ENCODE measurements around the gene TRIM32. TPM values are rescaled to one million over a fixed set of nuclear protein-coding genes. Genes with fewer than 3 reads are reported as not detected.

TRIM32 gene
- total RNA-seq, 1 donor from 2014 or later: 21.2 TPM

GRCh38 chr9:116712781-116713180, 25.7 kb downstream of the TRIM32 start:
- H3K27me3 ChIP-seq: no peaks in the 10 kb centered on the region
- no peak for DNase-seq
- intact Hi-C loops (cut with DNase I): no loop called here
- no peaks in the 10 kb centered on the region for H3K36me3 ChIP-seq
- ATAC-seq: no peak
- no peak overlapping the region for H3K27ac ChIP-seq
- no peak overlapping the region for H3K4me3 ChIP-seq
- no peaks in the 10 kb centered on the region for H3K4me1 ChIP-seq
- no peak for TF ChIP-seq CTCF (IDR thresholded peaks at IDR 0.05)
- H3K9me3 ChIP-seq: no peaks in the 10 kb centered on the region

- ATAC-seq (no peak), DNase-seq (no peak)
- TF ChIP-seq CTCF (IDR thresholded peaks at IDR 0.05): no peak
- Histone ChIP-seq H3K4me3 (no peak overlapping the region), H3K27me3 (no peaks in the 10 kb centered on the region), H3K27ac (no peak overlapping the region), H3K36me3 (no peaks in the 10 kb centered on the region), H3K4me1 (no peaks in the 10 kb centered on the region), H3K9me3 (no peaks in the 10 kb centered on the region)
- intact Hi-C loops (cut with DNase I): no loop called here
Observed at GRCh38 chr9:116713271-116713670, 26.2 kb downstream of the TRIM32 start.

GRCh38 chr9:116715751-116716150, 28.6 kb downstream of the TRIM32 start:
- ATAC-seq (no peak), DNase-seq (no peak)
- Histone ChIP-seq H3K27ac (no peak overlapping the region), H3K27me3 (no peaks in the 10 kb centered on the region), H3K4me3 (no peak overlapping the region), H3K4me1 (no peaks in the 10 kb centered on the region), H3K9me3 (no peaks in the 10 kb centered on the region), H3K36me3 (no peaks in the 10 kb centered on the region)
- intact Hi-C loops (cut with DNase I): no loop called here
- no peak for TF ChIP-seq CTCF (IDR thresholded peaks at IDR 0.05)

- Histone ChIP-seq H3K9me3 (no peaks in the 10 kb centered on the region), H3K27me3 (no peaks in the 10 kb centered on the region), H3K36me3 (no peaks in the 10 kb centered on the region), H3K27ac (no peak overlapping the region), H3K4me3 (no peak overlapping the region), H3K4me1 (no peaks in the 10 kb centered on the region)
- no peak for TF ChIP-seq CTCF (IDR thresholded peaks at IDR 0.05)
- intact Hi-C loops (cut with DNase I): no loop called here
- no peak for DNase-seq
- no peak for ATAC-seq
Observed at GRCh38 chr9:116716438-116716837, 29.3 kb downstream of the TRIM32 start.

- ATAC-seq (no peak), DNase-seq (no peak)
- Histone ChIP-seq H3K9me3 (no peaks in the 10 kb centered on the region), H3K4me1 (no peaks in the 10 kb centered on the region), H3K27me3 (no peaks in the 10 kb centered on the region), H3K4me3 (no peak overlapping the region), H3K36me3 (no peaks in the 10 kb centered on the region), H3K27ac (no peak overlapping the region)
- intact Hi-C loops (cut with DNase I): no loop called here
- TF ChIP-seq CTCF (IDR thresholded peaks at IDR 0.05): no peak
Observed at GRCh38 chr9:116717150-116717549, 30.0 kb downstream of the TRIM32 start.

- Histone ChIP-seq H3K27me3 (no peaks in the 10 kb centered on the region), H3K4me1 (no peaks in the 10 kb centered on the region), H3K9me3 (no peaks in the 10 kb centered on the region), H3K4me3 (no peak overlapping the region), H3K36me3 (no peaks in the 10 kb centered on the region), H3K27ac (no peak overlapping the region)
- DNase-seq: no peak
- intact Hi-C loops (cut with DNase I): no loop called here
- no peak for TF ChIP-seq CTCF (IDR thresholded peaks at IDR 0.05)
- no peak for ATAC-seq
Observed at GRCh38 chr9:116718111-116718510, 31.0 kb downstream of the TRIM32 start.

Measured in upper lobe of right lung (tissue), 1 donor.